Measurements from ENCODE around the gene TOX3. TPM values are rescaled to one million over a fixed set of nuclear protein-coding genes. Genes with fewer than 3 reads are reported as not detected.

TOX3 gene
- total RNA-seq, 1 donor from 2014 or later: 32.5 TPM

DNA sequence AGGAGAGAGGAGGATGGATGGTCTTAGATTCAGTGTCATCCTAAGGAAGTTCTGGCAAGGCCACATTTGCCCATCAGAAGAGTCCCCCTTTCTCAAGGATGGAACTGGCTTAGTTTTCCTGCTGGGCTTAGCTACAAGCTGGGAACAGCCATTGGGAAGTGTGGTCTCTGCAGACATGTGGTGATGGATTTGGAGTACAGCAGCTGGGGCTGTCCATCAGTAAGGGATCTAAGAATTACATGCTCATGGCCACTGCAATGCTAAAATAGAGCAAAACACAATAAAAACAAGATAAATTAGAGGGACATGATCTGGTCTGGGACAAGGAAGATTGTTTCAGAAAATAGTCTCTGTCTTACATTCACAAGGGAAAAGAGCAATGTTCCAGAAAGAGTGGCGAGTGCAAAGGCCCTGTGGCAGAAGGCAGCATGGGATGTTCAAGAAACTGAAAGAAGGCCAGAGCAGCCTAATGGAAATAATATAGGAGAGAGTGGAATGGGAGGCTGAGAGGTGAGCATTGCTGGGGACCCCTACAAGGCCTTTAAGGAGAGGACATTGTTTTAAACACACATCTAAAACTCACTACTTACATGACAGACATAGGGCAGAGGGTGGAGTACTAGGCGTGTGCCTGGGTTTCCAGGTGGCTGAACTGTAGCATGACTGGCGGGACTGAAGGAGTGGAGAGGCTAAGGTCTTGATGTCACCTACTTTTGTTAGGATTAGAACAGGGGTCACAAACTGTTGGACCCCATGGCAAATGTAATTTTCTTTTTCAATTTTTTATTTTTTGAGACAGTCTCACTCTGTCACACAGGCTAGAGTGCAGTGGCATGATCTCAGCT, 17.0 kb upstream of the TOX3 start:
- no peak for DNase-seq (ENCODE audit: low spot score)

DNA sequence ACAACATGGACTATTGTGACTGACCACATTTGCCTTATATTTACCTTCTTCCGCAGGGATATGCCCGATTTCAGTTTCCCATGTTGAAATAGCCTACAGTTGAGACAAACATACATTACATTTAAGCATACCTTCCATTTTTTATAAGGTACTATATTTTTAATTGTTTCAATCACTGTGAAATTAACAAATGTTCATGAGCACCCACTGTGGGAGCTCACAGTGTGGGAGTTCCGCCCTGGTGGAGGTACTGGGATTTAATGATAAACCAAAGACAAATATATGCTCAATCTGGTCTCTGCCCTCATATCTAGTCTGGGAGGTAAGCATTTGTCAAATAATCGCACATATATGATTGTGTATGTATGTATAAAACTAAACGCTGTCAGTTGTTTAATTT, 15.8 kb upstream of the TOX3 start:
- no peak for DNase-seq (ENCODE audit: low spot score)

GRCh38 chr16:52561910-52562741, 15.2 kb upstream of the TOX3 start:
- DNase-seq (ENCODE audit: low spot score): no peak

DNA sequence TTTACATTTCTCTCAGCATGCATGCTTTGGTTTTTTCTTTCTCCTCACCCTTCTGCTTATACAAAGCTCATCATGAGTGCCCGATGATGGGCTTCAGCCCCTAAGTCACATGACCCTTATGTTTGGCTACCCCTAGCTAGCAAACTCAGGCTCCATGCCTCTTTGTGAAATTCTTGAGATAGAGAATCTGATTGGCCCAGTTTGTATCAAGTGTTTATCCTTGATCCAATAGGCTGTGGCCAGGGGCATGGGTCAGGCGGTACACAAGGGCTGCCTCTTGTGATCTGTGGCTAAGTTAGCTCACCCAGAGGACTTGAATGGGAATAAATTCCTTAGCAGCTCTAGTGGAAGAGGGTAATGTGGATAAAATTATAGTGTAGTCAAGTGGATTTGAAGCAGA, 11.5 kb upstream of the TOX3 start:
- DNase-seq (ENCODE audit: low spot score): no peak

DNA sequence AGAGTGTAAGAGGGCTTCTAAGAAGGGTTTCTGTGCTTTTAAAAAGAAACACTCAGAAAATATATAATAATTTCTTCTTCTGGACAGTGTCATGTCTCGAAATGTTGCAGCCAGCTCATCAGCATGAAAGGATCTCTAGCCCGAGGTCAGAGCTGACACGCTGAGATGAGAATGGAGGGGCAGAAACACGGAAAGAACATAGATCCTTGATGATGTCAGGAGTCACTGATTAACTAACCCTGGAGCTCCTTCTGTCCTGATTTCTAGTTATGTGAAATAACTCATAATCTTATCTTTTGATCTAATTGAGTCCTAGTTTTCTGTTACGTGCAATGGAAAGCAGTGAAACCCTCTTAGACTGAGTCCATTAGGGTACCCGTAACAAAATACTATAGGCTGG, 10.3 kb upstream of the TOX3 start:
- DNase-seq (ENCODE audit: low spot score): no peak

- DNase-seq (ENCODE audit: low spot score): no peak
Observed at GRCh38 chr16:52556083-52556482, 9.1 kb upstream of the TOX3 start.

GRCh38 chr16:52555572-52555971, 8.6 kb upstream of the TOX3 start:
- no peak for DNase-seq (ENCODE audit: low spot score)

DNA sequence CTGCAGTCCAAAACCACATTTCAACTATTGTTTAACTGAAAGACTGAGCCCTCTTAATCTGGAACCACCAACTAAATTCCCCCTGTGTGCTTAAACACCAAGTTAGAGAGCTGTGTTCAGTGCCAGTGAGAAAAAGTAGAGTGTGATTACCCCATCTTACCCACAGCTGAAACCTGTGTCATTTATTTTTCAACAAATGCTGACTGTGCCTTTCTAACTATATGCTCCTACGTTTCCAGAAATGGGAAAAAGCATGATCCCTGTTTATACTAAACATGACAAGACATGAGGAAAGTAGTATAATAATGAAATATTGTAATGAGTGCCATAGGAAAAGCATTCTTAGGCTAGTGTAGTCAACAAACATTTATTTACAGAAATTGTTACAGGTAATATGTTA, 7.4 kb upstream of the TOX3 start:
- no peak for DNase-seq (ENCODE audit: low spot score)

DNA sequence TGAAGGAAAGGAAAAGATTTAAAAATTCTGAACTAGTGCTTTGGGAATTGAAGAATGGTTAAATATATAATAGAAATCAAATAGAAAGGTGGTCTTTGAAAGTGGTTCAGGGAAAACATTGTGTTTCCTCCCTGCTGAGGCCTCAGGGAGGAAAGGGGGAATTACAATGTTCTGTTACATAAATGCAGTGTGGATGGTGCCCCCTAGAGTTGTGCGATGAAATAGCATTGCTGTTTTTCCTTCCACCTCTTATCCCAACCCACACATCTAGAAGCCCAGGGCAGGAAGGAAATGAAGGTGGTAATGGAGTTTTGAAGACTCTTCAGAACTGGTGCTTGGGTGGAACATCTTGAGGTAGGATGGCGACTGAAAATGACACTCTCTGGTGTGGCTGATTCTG, 6.4 kb upstream of the TOX3 start:
- DNase-seq (ENCODE audit: low spot score): no peak

GRCh38 chr16:52552643-52553042, 5.7 kb upstream of the TOX3 start:
- DNase-seq (ENCODE audit: low spot score): no peak

GRCh38 chr16:52549011-52549692, 2.2 kb upstream of the TOX3 start:
- DNase-seq (ENCODE audit: low spot score): no peak

DNA sequence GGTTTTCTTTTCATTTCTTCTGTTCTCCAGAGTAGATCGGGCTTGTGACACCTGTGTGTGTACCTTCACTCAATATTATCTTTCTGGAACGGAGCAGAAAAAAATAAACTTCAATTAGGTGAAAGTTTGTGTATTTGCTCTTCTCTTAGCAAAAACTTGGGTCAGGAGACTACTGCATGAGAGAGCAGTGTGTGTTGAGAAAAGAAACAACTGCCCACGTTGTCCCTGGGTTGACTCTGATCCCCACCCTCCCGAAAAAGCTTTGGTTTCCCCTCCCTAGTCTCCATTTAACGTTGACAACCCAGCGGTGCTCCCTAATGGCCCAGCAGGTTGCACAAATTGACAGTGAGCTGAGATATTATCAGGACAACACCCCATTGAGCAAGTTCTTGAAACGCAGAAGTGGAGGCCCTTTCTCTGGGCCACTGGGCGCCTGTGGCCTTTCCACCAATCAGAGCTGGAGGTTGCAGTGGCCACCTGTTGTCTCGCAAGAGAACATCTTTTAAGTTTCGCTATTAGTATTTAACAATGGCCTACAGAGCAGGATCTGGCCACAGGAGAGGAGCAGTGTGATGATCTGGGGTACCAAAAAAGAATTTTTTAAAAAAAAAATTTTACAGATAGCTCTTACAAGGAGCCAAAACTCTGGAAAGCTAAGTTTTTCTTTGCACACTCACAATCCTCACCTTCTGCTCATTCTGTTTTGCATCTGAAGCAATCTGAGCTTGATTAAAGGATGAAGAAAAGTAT, 1.5 kb upstream of the TOX3 start:
- no peak for DNase-seq (ENCODE audit: low spot score)

DNA sequence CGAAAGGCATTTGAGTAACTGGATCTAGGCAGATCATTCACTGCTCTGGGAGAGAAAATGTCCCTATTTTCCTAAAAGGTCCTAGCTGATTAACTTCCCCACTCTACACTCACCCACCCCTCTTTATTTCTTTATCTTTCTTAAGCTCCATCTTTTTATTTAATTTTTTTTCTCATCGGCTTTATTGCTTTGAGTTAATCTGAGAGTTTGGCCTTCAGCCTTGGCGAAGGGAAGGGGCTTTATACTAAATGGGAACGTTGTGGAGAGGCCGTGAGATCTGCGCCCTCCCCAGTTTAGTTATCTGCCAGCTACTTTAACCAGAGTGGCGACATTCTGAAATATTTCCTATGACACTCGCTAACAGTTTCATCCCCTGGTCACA, 882 bp upstream of the TOX3 start:
- no peak for DNase-seq (ENCODE audit: low spot score)

GRCh38 chr16:52546291-52547003, 496 bp downstream of the TOX3 start:
- DNase-seq (ENCODE audit: low spot score): no peak

DNA sequence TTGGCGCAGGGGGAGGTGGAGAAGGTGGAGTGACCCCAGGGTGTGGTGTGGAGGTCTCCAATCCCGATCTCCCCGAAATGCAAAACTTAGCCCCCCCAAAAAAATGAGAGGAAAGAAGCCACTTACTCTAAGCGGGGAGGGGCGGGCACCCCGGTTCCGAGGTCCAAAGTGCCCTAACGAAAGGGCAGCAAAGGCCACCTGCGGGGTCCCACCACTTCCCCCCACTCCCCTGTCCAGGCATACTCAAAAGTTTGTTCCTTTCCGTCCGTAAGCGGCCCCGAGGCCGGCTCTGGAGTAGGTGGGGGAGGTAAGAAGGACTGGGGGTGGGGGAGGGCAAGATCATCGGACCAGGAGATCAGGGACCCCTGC, 1.1 kb downstream of the TOX3 start:
- no peak for DNase-seq (ENCODE audit: low spot score)

GRCh38 chr16:52545222-52545897, 1.6 kb downstream of the TOX3 start:
- DNase-seq (ENCODE audit: low spot score): no peak

GRCh38 chr16:52544703-52545102, 2.2 kb downstream of the TOX3 start:
- no peak for DNase-seq (ENCODE audit: low spot score)

- no peak for DNase-seq (ENCODE audit: low spot score)
Observed at GRCh38 chr16:52543654-52544053, 3.3 kb downstream of the TOX3 start.

GRCh38 chr16:52540910-52541309, 6.0 kb downstream of the TOX3 start:
- no peak for DNase-seq (ENCODE audit: low spot score)

DNA sequence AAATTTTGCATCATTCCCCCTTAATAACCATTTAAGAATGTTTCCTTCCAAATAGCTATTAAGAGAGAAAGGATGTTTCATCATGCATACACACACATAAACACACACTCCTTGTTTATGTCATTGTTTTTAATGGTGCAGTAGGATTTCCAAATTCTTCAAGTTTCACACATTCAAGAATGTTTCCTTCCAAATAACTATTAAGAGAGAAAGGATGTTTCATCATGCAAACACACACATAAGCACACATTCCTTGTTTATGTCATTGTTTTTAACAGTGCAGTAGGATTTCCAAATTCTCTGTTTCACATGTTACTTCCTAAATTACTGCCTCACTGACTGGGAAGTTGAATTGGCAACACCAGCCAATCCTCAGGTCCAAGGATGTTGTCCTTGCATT, 7.8 kb downstream of the TOX3 start:
- no peak for DNase-seq (ENCODE audit: low spot score)

GRCh38 chr16:52538511-52538910, 8.4 kb downstream of the TOX3 start:
- DNase-seq (ENCODE audit: low spot score): no peak
